ENCODE results near the gene HARBI1.

The HARBI1 gene

DNA sequence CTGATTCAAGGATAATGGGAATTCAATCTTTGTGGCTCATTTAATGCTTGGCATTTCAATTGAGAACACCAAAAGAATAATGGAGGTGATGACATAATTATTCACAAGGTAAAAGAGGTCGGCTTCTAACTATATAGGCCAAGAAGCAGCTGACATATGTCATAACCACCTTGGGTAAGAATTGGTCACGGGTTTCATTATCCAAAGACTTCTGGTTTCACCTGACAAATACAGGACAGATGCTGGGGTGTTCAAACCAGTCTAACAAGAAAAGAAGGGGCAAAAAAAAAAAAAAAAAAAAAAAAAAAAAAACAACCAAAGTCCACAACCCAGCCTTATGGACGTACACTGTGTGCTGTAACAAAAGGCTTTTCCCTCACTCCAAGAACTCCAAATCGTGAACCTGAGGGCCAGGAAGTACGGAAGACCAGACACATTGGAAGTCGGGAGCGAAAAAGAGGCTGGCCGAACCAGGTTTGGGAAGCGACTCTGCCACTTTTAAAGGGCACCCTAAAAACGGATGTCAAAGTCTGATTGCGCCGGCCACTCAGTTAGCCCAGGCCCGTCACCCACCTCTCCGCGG is 385 bp downstream of the HARBI1 start:
- Histone ChIP-seq H3K14ac (ENCODE audit: low read length) (peak overlapping the region; percentile 12), H4K8ac (ENCODE audit: low read depth, low read length) (peak overlapping the region; percentile 68), H2BK120ac (ENCODE audit: insufficient read depth, low read length, poor library complexity) (no peak overlapping the region), H2BK5ac (ENCODE audit: low read depth, low read length, poor library complexity) (peak overlapping the region; percentile 45), H4K12ac (ENCODE audit: low read depth, low read length) (peak overlapping the region; percentile 78), H2BK12ac (ENCODE audit: low read length) (no peak overlapping the region), H3K18ac (ENCODE audit: low read length) (peak overlapping the region; percentile 7), H3K9me3 (ENCODE audit: insufficient read depth, low read depth, low read length) (no peaks in the 10 kb centered on the region), H4K91ac (ENCODE audit: low read depth, low read length) (peak overlapping the region; percentile 46), H3K4ac (ENCODE audit: low read depth, low read length) (no peak overlapping the region), H3K79me1 (ENCODE audit: low read length) (peaks cover 10% of the 10 kb centered on the region), H3K9ac (ENCODE audit: low read length) (peak overlapping the region; percentile 93), H3K4me2 (ENCODE audit: low read length) (peak overlapping the region; percentile 63), H3K27me3 (ENCODE audit: insufficient read depth, low read length) (no peaks in the 10 kb centered on the region), H3K23ac (ENCODE audit: low read length) (no peak overlapping the region), H3K4me3 (ENCODE audit: low read depth, low read length) (peak overlapping the region; percentile 84), H2AFZ (ENCODE audit: insufficient read depth, low read length, poor library complexity) (peak overlapping the region; percentile 66), H3K79me2 (ENCODE audit: control insufficient read depth, insufficient read depth, low read length, poor library complexity) (peaks cover 9% of the 10 kb centered on the region), H3K4me1 (ENCODE audit: control insufficient read depth in 1 of 2, insufficient read depth in 2 of 2, low read length in 2 of 2) (peaks cover 5 to 6% of the 10 kb centered on the region in 2 experiments), H3K27ac (ENCODE audit: low read depth, low read length) (peak overlapping the region; percentile 29), H3K36me3 (ENCODE audit: control insufficient read depth in 1 of 2, insufficient read depth in 2 of 2, low read length in 2 of 2) (peaks cover 7% of the 10 kb centered on the region in 2 experiments), H2AK5ac (ENCODE audit: low read length) (no peak overlapping the region)
- peak; percentile 26 to 69 for DNase-seq
- no CpG with 5 or more reads among the region's 15 CpGs for WGBS (ENCODE audit: extremely low coverage, insufficient coverage, insufficient read length)

DNA sequence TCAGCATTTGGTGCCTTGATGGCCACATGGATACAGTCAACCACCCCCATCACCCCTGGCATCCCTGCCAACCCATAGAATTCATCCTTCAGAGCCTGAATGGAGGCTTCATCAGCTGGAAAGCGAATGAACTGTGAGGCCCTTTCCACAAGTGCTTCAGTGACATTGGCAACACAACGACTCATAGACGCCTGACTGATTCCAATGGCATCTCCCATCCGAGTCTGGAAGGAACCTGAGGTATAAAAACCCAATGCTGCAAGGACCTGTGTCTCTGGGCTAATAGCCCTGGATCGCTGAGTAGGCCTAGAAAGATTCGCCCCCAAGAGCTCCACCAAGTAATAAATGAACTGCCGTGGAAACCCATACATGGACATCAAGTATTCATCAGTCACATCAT is 1.3 kb downstream of the HARBI1 start:
- Histone ChIP-seq H2AFZ (ENCODE audit: insufficient read depth, low read length, poor library complexity) (no peak overlapping the region), H3K27me3 (ENCODE audit: insufficient read depth, low read length) (no peaks in the 10 kb centered on the region)

DNA sequence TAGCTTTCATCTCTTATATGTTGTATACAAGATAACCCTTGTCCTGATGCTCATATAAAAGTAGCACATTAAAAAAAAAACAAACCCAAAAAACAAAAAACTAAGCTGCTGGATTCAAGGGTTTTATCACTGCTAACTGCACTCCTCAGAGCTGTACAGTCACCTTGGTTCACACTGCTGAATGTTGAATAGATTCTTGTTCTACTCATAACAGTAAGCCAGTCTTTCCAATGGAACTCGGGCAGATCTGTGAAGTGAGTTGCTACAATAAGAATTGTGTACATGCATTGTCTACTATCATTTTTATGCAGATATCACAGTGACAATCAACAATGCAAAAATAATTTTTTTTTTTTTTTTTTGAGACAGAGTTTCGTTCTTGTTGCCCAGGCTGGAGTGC is 4.7 kb downstream of the HARBI1 start:
- no peak overlapping the region for H2BK12ac ChIP-seq (ENCODE audit: low read length)
- no peak overlapping the region for H2AFZ ChIP-seq (ENCODE audit: insufficient read depth, low read length, poor library complexity)
- no peak overlapping the region for H3K4ac ChIP-seq (ENCODE audit: low read depth, low read length)
- no peak overlapping the region for H3K27ac ChIP-seq (ENCODE audit: low read depth, low read length)
- H3K4me3 ChIP-seq (ENCODE audit: low read depth, low read length), result no peak overlapping the region
- H4K8ac ChIP-seq (ENCODE audit: low read depth, low read length), result no peak overlapping the region
- no peak overlapping the region for H3K23ac ChIP-seq (ENCODE audit: low read length)
- no peak overlapping the region for H2BK120ac ChIP-seq (ENCODE audit: insufficient read depth, low read length, poor library complexity)
- no peak for DNase-seq
- H3K36me3 ChIP-seq (ENCODE audit: control insufficient read depth in 1 of 2, insufficient read depth in 2 of 2, low read length in 2 of 2), result peaks cover 0 to 3% of the 10 kb centered on the region in 2 experiments
- WGBS (ENCODE audit: extremely low coverage, insufficient coverage, insufficient read length), result no CpG with 5 or more reads among the region's 2 CpGs
- H3K79me2 ChIP-seq (ENCODE audit: control insufficient read depth, insufficient read depth, low read length, poor library complexity), result no peaks in the 10 kb centered on the region
- H4K12ac ChIP-seq (ENCODE audit: low read depth, low read length), result no peak overlapping the region
- no peak overlapping the region for H4K91ac ChIP-seq (ENCODE audit: low read depth, low read length)
- no peaks in the 10 kb centered on the region for H3K27me3 ChIP-seq (ENCODE audit: insufficient read depth, low read length)
- H2AK5ac ChIP-seq (ENCODE audit: low read length), result no peak overlapping the region
- H2BK5ac ChIP-seq (ENCODE audit: low read depth, low read length, poor library complexity), result no peak overlapping the region
- H3K79me1 ChIP-seq (ENCODE audit: low read length), result peaks cover 4% of the 10 kb centered on the region
- peaks cover 3 to 4% of the 10 kb centered on the region in 2 experiments for H3K4me1 ChIP-seq (ENCODE audit: control insufficient read depth in 1 of 2, insufficient read depth in 2 of 2, low read length in 2 of 2)
- H3K14ac ChIP-seq (ENCODE audit: low read length), result no peak overlapping the region
- no peaks in the 10 kb centered on the region for H3K9me3 ChIP-seq (ENCODE audit: insufficient read depth, low read depth, low read length)
- H3K9ac ChIP-seq (ENCODE audit: low read length), result no peak overlapping the region
- H3K18ac ChIP-seq (ENCODE audit: low read length), result no peak overlapping the region
- H3K4me2 ChIP-seq (ENCODE audit: low read length), result no peak overlapping the region

More for the DNA sequence above, 1.3 kb downstream of the HARBI1 start:
- WGBS (ENCODE audit: extremely low coverage, insufficient coverage, insufficient read length), result no CpG with 5 or more reads among the region's 7 CpGs
- Histone ChIP-seq H3K18ac (ENCODE audit: low read length) (no peak overlapping the region), H3K9me3 (ENCODE audit: insufficient read depth, low read depth, low read length) (no peaks in the 10 kb centered on the region), H3K9ac (ENCODE audit: low read length) (peak overlapping the region; percentile 41), H3K36me3 (ENCODE audit: control insufficient read depth in 1 of 2, insufficient read depth in 2 of 2, low read length in 2 of 2) (peaks cover 7% of the 10 kb centered on the region in 2 experiments), H2BK120ac (ENCODE audit: insufficient read depth, low read length, poor library complexity) (no peak overlapping the region), H3K79me1 (ENCODE audit: low read length) (peaks cover 10% of the 10 kb centered on the region), H3K4ac (ENCODE audit: low read depth, low read length) (no peak overlapping the region), H4K12ac (ENCODE audit: low read depth, low read length) (no peak overlapping the region), H2BK5ac (ENCODE audit: low read depth, low read length, poor library complexity) (no peak overlapping the region), H4K8ac (ENCODE audit: low read depth, low read length) (no peak overlapping the region), H2BK12ac (ENCODE audit: low read length) (no peak overlapping the region), H3K14ac (ENCODE audit: low read length) (no peak overlapping the region), H3K4me3 (ENCODE audit: low read depth, low read length) (no peak overlapping the region), H4K91ac (ENCODE audit: low read depth, low read length) (no peak overlapping the region), H3K79me2 (ENCODE audit: control insufficient read depth, insufficient read depth, low read length, poor library complexity) (peaks cover 9% of the 10 kb centered on the region), H3K4me2 (ENCODE audit: low read length) (no peak overlapping the region), H3K23ac (ENCODE audit: low read length) (no peak overlapping the region), H3K4me1 (ENCODE audit: control insufficient read depth in 1 of 2, insufficient read depth in 2 of 2, low read length in 2 of 2) (peaks cover 5 to 6% of the 10 kb centered on the region in 2 experiments), H3K27ac (ENCODE audit: low read depth, low read length) (no peak overlapping the region), H2AK5ac (ENCODE audit: low read length) (no peak overlapping the region)
- no peak for DNase-seq

DNA sequence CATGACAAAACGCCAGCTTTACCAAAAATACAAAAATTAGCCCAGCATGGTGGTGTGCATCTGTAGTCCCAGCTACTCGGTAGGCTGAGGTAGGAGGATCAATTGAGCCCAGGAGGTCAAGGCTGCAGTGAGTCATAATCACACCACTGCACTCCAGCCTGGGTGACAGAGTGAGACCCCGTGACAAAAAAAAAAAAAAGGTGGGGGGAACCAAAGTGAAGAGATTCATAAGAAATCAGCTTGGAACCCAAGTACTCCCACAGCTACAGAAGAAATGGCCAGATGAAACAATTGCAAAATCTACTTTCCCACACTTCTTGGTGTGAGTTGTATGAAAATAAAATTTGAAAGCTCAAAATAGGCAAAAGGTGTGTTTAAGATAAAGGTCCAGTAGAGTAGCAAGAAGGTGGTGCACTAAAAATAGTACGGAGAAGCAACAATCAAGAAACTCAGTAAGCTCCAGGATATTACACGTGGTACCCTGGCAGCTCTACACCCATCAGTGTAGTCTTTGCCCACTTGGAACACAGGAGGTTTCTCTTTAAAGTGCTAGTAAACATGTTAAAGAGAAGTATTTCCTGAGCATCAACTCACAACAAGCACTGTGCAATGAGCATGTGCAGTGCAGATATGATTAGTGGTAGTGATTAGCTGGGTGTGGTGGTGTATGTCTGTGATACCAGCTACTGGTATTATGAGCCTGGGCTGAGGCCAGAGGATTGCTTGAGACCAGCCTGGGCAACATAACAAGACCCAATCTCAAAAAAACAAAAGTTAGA is 5.3 kb downstream of the HARBI1 start:
- Histone ChIP-seq H3K27me3 (ENCODE audit: insufficient read depth, low read length) (no peaks in the 10 kb centered on the region), H2BK120ac (ENCODE audit: insufficient read depth, low read length, poor library complexity) (no peak overlapping the region), H2BK12ac (ENCODE audit: low read length) (no peak overlapping the region), H4K8ac (ENCODE audit: low read depth, low read length) (no peak overlapping the region), H2BK5ac (ENCODE audit: low read depth, low read length, poor library complexity) (no peak overlapping the region), H3K4ac (ENCODE audit: low read depth, low read length) (no peak overlapping the region), H4K91ac (ENCODE audit: low read depth, low read length) (no peak overlapping the region), H3K14ac (ENCODE audit: low read length) (no peak overlapping the region), H3K9ac (ENCODE audit: low read length) (no peak overlapping the region), H4K12ac (ENCODE audit: low read depth, low read length) (no peak overlapping the region), H3K4me1 (ENCODE audit: control insufficient read depth in 1 of 2, insufficient read depth in 2 of 2, low read length in 2 of 2) (peaks cover 3 to 4% of the 10 kb centered on the region in 2 experiments), H3K9me3 (ENCODE audit: insufficient read depth, low read depth, low read length) (no peaks in the 10 kb centered on the region), H3K4me3 (ENCODE audit: low read depth, low read length) (no peak overlapping the region), H3K36me3 (ENCODE audit: control insufficient read depth in 1 of 2, insufficient read depth in 2 of 2, low read length in 2 of 2) (peaks cover 0 to 3% of the 10 kb centered on the region in 2 experiments), H2AK5ac (ENCODE audit: low read length) (no peak overlapping the region), H2AFZ (ENCODE audit: insufficient read depth, low read length, poor library complexity) (no peak overlapping the region), H3K79me1 (ENCODE audit: low read length) (peaks cover under 1% of the 10 kb centered on the region), H3K4me2 (ENCODE audit: low read length) (no peak overlapping the region), H3K79me2 (ENCODE audit: control insufficient read depth, insufficient read depth, low read length, poor library complexity) (no peaks in the 10 kb centered on the region), H3K18ac (ENCODE audit: low read length) (no peak overlapping the region), H3K23ac (ENCODE audit: low read length) (no peak overlapping the region), H3K27ac (ENCODE audit: low read depth, low read length) (no peak overlapping the region)
- DNase-seq, result no peak
- WGBS (ENCODE audit: extremely low coverage, insufficient coverage, insufficient read length), result no CpG with 5 or more reads among the region's 5 CpGs
